Activated T-helper 2 cell treated with anti-CD3 and anti-CD28 coated beads, Interferon-gamma antibody, Interleukin-2, Interleukin-4, amounts not matched to agents 10 μg/mL and 5 μg/mL and 100 μg/mL, durations not matched to agents 14 hours and 24 hours and 36 hours (primary cell): ENCODE measurements around the gene ZBTB49. TPM values are rescaled to one million over a fixed set of nuclear protein-coding genes. Genes with fewer than 3 reads are reported as not detected.
A peak's percentile ranks its signal among the peaks of the same experiment; 100 is the strongest.

Source experiments
- DNase-seq: peaks from one replicate; pipeline ENCODE4 v3.0.0; 2021; ENCODE audit warnings: low spot score
- H3K27ac Mint-ChIP-seq: one replicate; pipeline ENCODE4 v1.8.0; 2021; ENCODE audit warnings: mixed read lengths
- H3K27me3 Mint-ChIP-seq: one replicate; pipeline ENCODE4 v1.8.0; 2021; ENCODE audit warnings: low read depth, mixed read lengths
- H3K36me3 Mint-ChIP-seq: one replicate; pipeline ENCODE4 v1.8.0; 2021; ENCODE audit warnings: low read depth, mixed read lengths
- H3K4me1 Mint-ChIP-seq: one replicate; pipeline ENCODE4 v1.8.0; 2021; ENCODE audit warnings: low read depth, mixed read lengths
- H3K4me3 Mint-ChIP-seq: one replicate; pipeline ENCODE4 v1.8.0; 2021; ENCODE audit warnings: low read depth, mild to moderate bottlenecking, moderate library complexity, mixed read lengths
- H3K9me3 Mint-ChIP-seq: one replicate; pipeline ENCODE4 v1.8.0; 2021; ENCODE audit warnings: mixed read lengths
- intact Hi-C: fragments of 100-400 bp; cut with micrococcal nuclease; formaldehyde crosslinking; loops from one replicate; pipeline ENCODE4 v1.15.1; 2023
- total RNA-seq: library from RNA; stranded (reverse); gene quantifications from 2 replicates; pipeline ENCODE4 v1.2.3, GENCODE V29; 2022

The ZBTB49 gene
- total RNA-seq, 1 donor from 2014 or later, result 6.7 TPM

GRCh38 chr4:4259484-4260100, 30.5 kb upstream of the ZBTB49 start:
- no peak overlapping the region for H3K27ac Mint-ChIP-seq
- no peaks in the 10 kb centered on the region for H3K36me3 Mint-ChIP-seq
- intact Hi-C loops, result loop anchor here (2.0 to 5.0 kb wide), 2 partner anchors 75 to 173 kb away; no protein-coding TSS in a partner anchor

GRCh38 chr4:4260185-4260751, 29.8 kb upstream of the ZBTB49 start:
- Mint-ChIP-seq H3K36me3 (no peaks in the 10 kb centered on the region), H3K9me3 (no peaks in the 10 kb centered on the region), H3K4me1 (no peaks in the 10 kb centered on the region), H3K27ac (no peak overlapping the region), H3K27me3 (peaks cover 4% of the 10 kb centered on the region), H3K4me3 (no peak overlapping the region)
- DNase-seq, result no peak
- intact Hi-C loops, result loop anchor here (2.0 kb wide), 1 partner anchor 75 kb away; no protein-coding TSS in a partner anchor

More at GRCh38 chr4:4259484-4260100, 30.5 kb upstream of the ZBTB49 start:
- Mint-ChIP-seq H3K4me3 (no peak overlapping the region), H3K4me1 (no peaks in the 10 kb centered on the region), H3K27me3 (peaks cover 4% of the 10 kb centered on the region), H3K9me3 (no peaks in the 10 kb centered on the region)
- DNase-seq, result no peak

GRCh38 chr4:4267981-4268380, 22.1 kb upstream of the ZBTB49 start:
- no peak overlapping the region for H3K4me3 Mint-ChIP-seq
- H3K27me3 Mint-ChIP-seq, result no peaks in the 10 kb centered on the region
- H3K9me3 Mint-ChIP-seq, result no peaks in the 10 kb centered on the region
- no peak overlapping the region for H3K27ac Mint-ChIP-seq
- H3K4me1 Mint-ChIP-seq, result peaks cover 7% of the 10 kb centered on the region
- H3K36me3 Mint-ChIP-seq, result peaks cover 44% of the 10 kb centered on the region
- DNase-seq, result no peak
- intact Hi-C loops, result no loop called here

- no peaks in the 10 kb centered on the region for H3K9me3 Mint-ChIP-seq
- H3K4me3 Mint-ChIP-seq, result no peak overlapping the region
- H3K27ac Mint-ChIP-seq, result no peak overlapping the region
- H3K36me3 Mint-ChIP-seq, result peaks cover 44% of the 10 kb centered on the region
- no peaks in the 10 kb centered on the region for H3K27me3 Mint-ChIP-seq
- no peak for DNase-seq
- intact Hi-C loops, result no loop called here
- H3K4me1 Mint-ChIP-seq, result peaks cover 7% of the 10 kb centered on the region
These were observed 21.3 kb upstream of the ZBTB49 start for GRCh38 chr4:4268776-4269175.

- intact Hi-C loops, result no loop called here
- peaks cover 7% of the 10 kb centered on the region for H3K4me1 Mint-ChIP-seq
- no peak overlapping the region for H3K27ac Mint-ChIP-seq
- H3K4me3 Mint-ChIP-seq, result no peak overlapping the region
- DNase-seq, result no peak
- H3K27me3 Mint-ChIP-seq, result no peaks in the 10 kb centered on the region
- peaks cover 47% of the 10 kb centered on the region for H3K36me3 Mint-ChIP-seq
- H3K9me3 Mint-ChIP-seq, result no peaks in the 10 kb centered on the region
These were observed 20.7 kb upstream of the ZBTB49 start for GRCh38 chr4:4269331-4269731.

GRCh38 chr4:4269856-4270255, 20.2 kb upstream of the ZBTB49 start:
- Mint-ChIP-seq H3K27ac (no peak overlapping the region), H3K36me3 (peaks cover 52% of the 10 kb centered on the region), H3K9me3 (no peaks in the 10 kb centered on the region), H3K27me3 (no peaks in the 10 kb centered on the region), H3K4me3 (no peak overlapping the region), H3K4me1 (peaks cover 7% of the 10 kb centered on the region)
- intact Hi-C loops, result no loop called here
- DNase-seq, result no peak

GRCh38 chr4:4270529-4270928, 19.5 kb upstream of the ZBTB49 start:
- peak overlapping the region; percentile 28 for H3K27ac Mint-ChIP-seq
- no peak overlapping the region for H3K4me3 Mint-ChIP-seq
- H3K27me3 Mint-ChIP-seq, result no peaks in the 10 kb centered on the region
- no peaks in the 10 kb centered on the region for H3K9me3 Mint-ChIP-seq
- intact Hi-C loops, result no loop called here
- H3K4me1 Mint-ChIP-seq, result peaks cover 7% of the 10 kb centered on the region
- DNase-seq, result no peak
- peaks cover 55% of the 10 kb centered on the region for H3K36me3 Mint-ChIP-seq

GRCh38 chr4:4271912-4272311, 18.1 kb upstream of the ZBTB49 start:
- DNase-seq, result no peak
- Mint-ChIP-seq H3K27me3 (no peaks in the 10 kb centered on the region), H3K4me1 (peaks cover 7% of the 10 kb centered on the region), H3K4me3 (no peak overlapping the region), H3K9me3 (no peaks in the 10 kb centered on the region), H3K27ac (no peak overlapping the region), H3K36me3 (peaks cover 59% of the 10 kb centered on the region)
- intact Hi-C loops, result no loop called here

- Mint-ChIP-seq H3K27me3 (no peaks in the 10 kb centered on the region), H3K27ac (no peak overlapping the region), H3K9me3 (no peaks in the 10 kb centered on the region), H3K4me3 (no peak overlapping the region), H3K36me3 (peaks cover 61% of the 10 kb centered on the region), H3K4me1 (peaks cover 7% of the 10 kb centered on the region)
- intact Hi-C loops, result no loop called here
- DNase-seq, result no peak
These were observed 15.8 kb upstream of the ZBTB49 start for GRCh38 chr4:4274226-4274625.

- intact Hi-C loops, result no loop called here
- Mint-ChIP-seq H3K27me3 (no peaks in the 10 kb centered on the region), H3K4me3 (no peak overlapping the region), H3K9me3 (no peaks in the 10 kb centered on the region), H3K4me1 (no peaks in the 10 kb centered on the region), H3K27ac (no peak overlapping the region), H3K36me3 (peaks cover 63% of the 10 kb centered on the region)
- DNase-seq, result no peak
These were observed 12.5 kb upstream of the ZBTB49 start for GRCh38 chr4:4277531-4277930.

GRCh38 chr4:4281787-4282186, 8.3 kb upstream of the ZBTB49 start:
- H3K27ac Mint-ChIP-seq, result no peak overlapping the region
- H3K9me3 Mint-ChIP-seq, result no peaks in the 10 kb centered on the region
- intact Hi-C loops, result no loop called here

GRCh38 chr4:4284827-4285618, 5.0 kb upstream of the ZBTB49 start:
- Mint-ChIP-seq H3K36me3 (peaks cover 61% of the 10 kb centered on the region), H3K4me3 (no peak overlapping the region), H3K4me1 (peaks cover 19% of the 10 kb centered on the region), H3K27ac (no peak overlapping the region), H3K27me3 (no peaks in the 10 kb centered on the region), H3K9me3 (no peaks in the 10 kb centered on the region)
- intact Hi-C loops, result no loop called here
- no peak for DNase-seq

More at GRCh38 chr4:4281787-4282186, 8.3 kb upstream of the ZBTB49 start:
- H3K36me3 Mint-ChIP-seq, result peaks cover 74% of the 10 kb centered on the region
- no peak overlapping the region for H3K4me3 Mint-ChIP-seq
- H3K27me3 Mint-ChIP-seq, result no peaks in the 10 kb centered on the region
- DNase-seq, result no peak
- H3K4me1 Mint-ChIP-seq, result peaks cover 5% of the 10 kb centered on the region

- no peak overlapping the region for H3K27ac Mint-ChIP-seq
- intact Hi-C loops, result no loop called here
- H3K4me3 Mint-ChIP-seq, result peak overlapping the region; percentile 26
- H3K27me3 Mint-ChIP-seq, result no peaks in the 10 kb centered on the region
- no peaks in the 10 kb centered on the region for H3K9me3 Mint-ChIP-seq
- DNase-seq, result no peak
- H3K36me3 Mint-ChIP-seq, result peaks cover 42% of the 10 kb centered on the region
- peaks cover 29% of the 10 kb centered on the region for H3K4me1 Mint-ChIP-seq
These were observed 2.0 kb upstream of the ZBTB49 start for GRCh38 chr4:4288098-4288497.
